ENCODE results near the gene ARPIN. TPM values are rescaled to one million over a fixed set of nuclear protein-coding genes. Genes with fewer than 3 reads are reported as not detected.

Gene ARPIN
- total RNA-seq, 1 donor from 2014 or later, result 29.8 TPM

DNA sequence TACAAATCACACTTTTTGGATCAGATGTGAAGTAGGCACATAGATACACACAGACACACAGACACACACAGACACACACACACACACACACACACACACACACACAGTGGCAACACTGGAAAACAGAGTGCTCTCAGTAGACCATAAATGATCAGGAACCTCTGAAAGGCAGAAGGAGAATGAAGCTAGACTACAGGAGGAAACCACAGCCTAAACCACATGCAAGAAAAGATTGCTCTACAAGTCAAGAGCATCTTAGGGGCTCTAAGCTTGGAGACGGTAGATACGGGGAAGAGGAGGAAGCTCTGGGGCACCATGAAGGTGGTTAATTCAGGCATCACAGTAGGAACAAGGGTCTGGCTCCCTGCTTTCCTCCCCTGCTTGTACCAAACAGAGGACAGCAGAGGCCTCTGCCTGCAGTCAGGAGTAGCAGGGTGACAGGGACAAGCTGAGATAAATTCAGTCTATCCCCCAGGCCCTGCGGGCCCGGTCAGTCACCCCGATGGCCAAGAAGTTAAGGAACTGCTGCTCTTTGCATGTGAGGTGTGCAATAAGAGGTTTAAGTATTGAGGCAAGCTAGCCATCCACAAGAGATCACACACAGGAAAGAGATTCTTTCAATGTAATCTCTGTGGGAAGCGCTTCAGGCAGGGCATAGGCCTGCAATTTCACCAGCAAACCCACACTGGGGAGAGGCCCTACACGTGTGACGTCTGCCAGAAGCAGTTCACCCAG is 23.5 kb upstream of the ARPIN start:
- Histone ChIP-seq H3K36me3 (no peaks in the 10 kb centered on the region), H3K27me3 (no peaks in the 10 kb centered on the region), H3K9me3 (no peaks in the 10 kb centered on the region), H3K27ac (no peak overlapping the region), H3K4me3 (no peak overlapping the region), H3K4me1 (no peaks in the 10 kb centered on the region)
- intact Hi-C loops (cut with DNase I), result no loop called here
- TF ChIP-seq, protein P1, sequence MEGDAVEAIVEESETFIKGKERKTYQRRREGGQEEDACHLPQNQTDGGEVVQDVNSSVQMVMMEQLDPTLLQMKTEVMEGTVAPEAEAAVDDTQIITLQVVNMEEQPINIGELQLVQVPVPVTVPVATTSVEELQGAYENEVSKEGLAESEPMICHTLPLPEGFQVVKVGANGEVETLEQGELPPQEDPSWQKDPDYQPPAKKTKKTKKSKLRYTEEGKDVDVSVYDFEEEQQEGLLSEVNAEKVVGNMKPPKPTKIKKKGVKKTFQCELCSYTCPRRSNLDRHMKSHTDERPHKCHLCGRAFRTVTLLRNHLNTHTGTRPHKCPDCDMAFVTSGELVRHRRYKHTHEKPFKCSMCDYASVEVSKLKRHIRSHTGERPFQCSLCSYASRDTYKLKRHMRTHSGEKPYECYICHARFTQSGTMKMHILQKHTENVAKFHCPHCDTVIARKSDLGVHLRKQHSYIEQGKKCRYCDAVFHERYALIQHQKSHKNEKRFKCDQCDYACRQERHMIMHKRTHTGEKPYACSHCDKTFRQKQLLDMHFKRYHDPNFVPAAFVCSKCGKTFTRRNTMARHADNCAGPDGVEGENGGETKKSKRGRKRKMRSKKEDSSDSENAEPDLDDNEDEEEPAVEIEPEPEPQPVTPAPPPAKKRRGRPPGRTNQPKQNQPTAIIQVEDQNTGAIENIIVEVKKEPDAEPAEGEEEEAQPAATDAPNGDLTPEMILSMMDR (IDR thresholded peaks at IDR 0.05), result no peak
- no peak for DNase-seq (ENCODE audit: low spot score in 2 of 2)

DNA sequence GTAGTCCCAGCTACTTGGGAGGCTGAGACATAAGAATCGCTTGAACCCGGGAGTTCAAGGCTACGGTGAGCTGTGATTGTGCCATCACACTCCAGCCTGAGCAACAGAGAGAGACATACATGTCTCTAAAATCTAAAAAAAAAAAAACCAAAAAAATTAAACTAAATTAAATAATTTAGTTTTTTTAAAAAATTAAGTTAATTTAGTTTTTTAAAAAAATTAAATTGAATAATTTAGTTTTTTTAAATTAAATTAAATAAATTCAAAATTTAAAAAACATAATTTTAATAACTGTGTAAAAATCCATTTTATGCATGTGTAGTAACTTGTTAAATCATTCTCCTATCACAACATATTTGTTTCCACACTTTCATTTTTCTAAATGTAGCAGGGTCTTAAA is 20.1 kb upstream of the ARPIN start:
- no peaks in the 10 kb centered on the region for H3K27me3 ChIP-seq
- TF ChIP-seq, protein P1 (IDR thresholded peaks at IDR 0.05), result no peak
- H3K9me3 ChIP-seq, result no peaks in the 10 kb centered on the region
- intact Hi-C loops (cut with DNase I), result no loop called here
- no peak for DNase-seq (ENCODE audit: low spot score in 2 of 2)
- no peak overlapping the region for H3K27ac ChIP-seq
- H3K36me3 ChIP-seq, result no peaks in the 10 kb centered on the region
- H3K4me3 ChIP-seq, result no peak overlapping the region
- no peaks in the 10 kb centered on the region for H3K4me1 ChIP-seq

DNA sequence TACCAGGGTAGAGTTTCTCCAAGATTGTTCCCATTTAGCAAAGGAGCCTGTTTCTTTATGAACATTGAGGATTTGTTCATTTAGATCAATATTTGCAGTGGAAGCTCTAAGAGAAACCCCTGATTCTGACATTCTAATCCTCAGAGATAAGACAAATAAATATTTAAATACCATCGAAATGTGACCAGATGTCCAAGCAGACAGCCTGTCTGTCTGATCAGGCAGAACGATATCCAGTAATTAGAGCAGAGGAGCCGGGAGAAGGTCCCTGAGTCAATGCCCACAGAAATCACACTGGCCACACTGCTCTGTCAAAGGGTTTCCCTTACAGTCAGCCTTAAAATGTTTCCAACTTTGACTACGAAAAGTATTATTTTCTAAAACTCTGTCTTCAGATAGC is 15.7 kb upstream of the ARPIN start:
- Histone ChIP-seq H3K4me1 (no peaks in the 10 kb centered on the region), H3K27me3 (no peaks in the 10 kb centered on the region), H3K9me3 (no peaks in the 10 kb centered on the region), H3K36me3 (no peaks in the 10 kb centered on the region), H3K27ac (no peak overlapping the region), H3K4me3 (no peak overlapping the region)
- no peak for DNase-seq (ENCODE audit: low spot score in 2 of 2)
- TF ChIP-seq, protein P1 (IDR thresholded peaks at IDR 0.05), result no peak
- intact Hi-C loops (cut with DNase I), result no loop called here

DNA sequence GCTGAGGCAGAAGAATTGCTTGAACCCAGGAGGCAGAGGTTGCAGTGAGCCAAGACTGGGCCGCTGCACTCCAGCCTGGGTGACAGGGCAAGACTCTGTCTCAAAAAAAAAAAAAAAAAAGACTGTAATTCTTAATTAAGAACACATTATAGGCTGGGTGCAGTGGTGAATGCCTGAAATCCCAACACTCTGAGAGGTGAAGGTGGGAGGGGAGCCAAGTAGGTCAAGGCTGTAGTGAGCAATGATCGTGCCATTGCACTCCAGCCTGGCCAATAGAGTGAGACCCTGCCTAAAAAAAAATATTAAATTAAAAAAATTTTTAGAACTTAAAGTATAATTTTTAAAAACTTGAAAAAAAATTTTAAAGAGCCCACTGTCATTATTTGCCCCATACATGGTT is 13.4 kb upstream of the ARPIN start:
- Histone ChIP-seq H3K27ac (no peak overlapping the region), H3K36me3 (no peaks in the 10 kb centered on the region), H3K4me3 (no peak overlapping the region), H3K27me3 (no peaks in the 10 kb centered on the region), H3K4me1 (no peaks in the 10 kb centered on the region), H3K9me3 (no peaks in the 10 kb centered on the region)
- intact Hi-C loops (cut with DNase I), result no loop called here
- TF ChIP-seq, protein P1 (IDR thresholded peaks at IDR 0.05), result no peak
- no peak for DNase-seq (ENCODE audit: low spot score in 2 of 2)

DNA sequence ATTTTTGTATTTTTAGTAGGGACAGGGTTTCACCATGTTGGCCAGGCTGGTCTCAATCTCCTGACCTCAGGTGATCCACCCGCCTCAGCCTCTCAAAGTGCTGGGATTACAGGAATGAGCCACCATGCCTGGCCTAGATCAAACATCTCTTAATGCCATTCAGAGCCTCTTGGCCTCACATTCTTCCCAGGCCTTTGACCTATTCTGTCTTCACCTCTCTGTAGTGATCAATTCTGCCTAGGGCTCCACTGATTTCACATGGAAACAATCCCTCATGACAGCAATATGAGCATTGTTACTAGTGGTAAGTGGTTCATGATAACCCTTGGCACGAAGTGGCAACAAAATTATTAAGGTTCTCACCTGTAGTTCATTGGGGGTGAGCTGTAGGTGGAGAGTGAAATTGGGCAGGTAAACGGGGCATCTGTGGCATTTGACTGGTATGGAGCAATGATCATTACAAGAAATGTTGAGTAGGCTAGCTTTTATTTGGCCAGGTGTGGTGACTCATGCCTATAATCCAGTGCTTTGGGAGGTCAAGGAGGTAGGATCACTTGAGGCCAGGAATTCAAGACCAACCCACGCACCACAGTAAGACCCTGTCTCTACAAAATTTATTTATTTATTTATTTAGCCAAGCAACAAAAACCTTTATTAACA is 4.8 kb upstream of the ARPIN start:
- H3K27ac ChIP-seq, result no peak overlapping the region
- H3K4me1 ChIP-seq, result peaks cover 0 to 7% of the 10 kb centered on the region in 2 donors
- H3K9me3 ChIP-seq, result no peaks in the 10 kb centered on the region
- H3K4me3 ChIP-seq, result no peak overlapping the region
- DNase-seq (ENCODE audit: low spot score in 2 of 2), result no peak
- intact Hi-C loops (cut with DNase I), result no loop called here
- H3K27me3 ChIP-seq, result no peaks in the 10 kb centered on the region
- TF ChIP-seq, protein P1 (IDR thresholded peaks at IDR 0.05), result no peak
- H3K36me3 ChIP-seq, result no peaks in the 10 kb centered on the region

Measured in ascending aorta (tissue), 2 donors.